ENCODE measurements around the gene BLCAP. TPM values are rescaled to one million over a fixed set of nuclear protein-coding genes. Genes with fewer than 3 reads are reported as not detected.

The BLCAP gene
- total RNA-seq, 1 donor from 2014 or later = 178 TPM

GRCh38 chr20:37534401-37535157 is 6.9 kb upstream of the BLCAP start:
- Mint-ChIP-seq H3K4me1 (ENCODE audit: unreplicated experiment) (peaks cover 17% of the 10 kb centered on the region), H3K27me3 (ENCODE audit: unreplicated experiment) (no peaks in the 10 kb centered on the region), H3K9me3 (ENCODE audit: unreplicated experiment) (no peaks in the 10 kb centered on the region), H3K36me3 (ENCODE audit: low read depth, unreplicated experiment) (no peaks in the 10 kb centered on the region), H3K4me3 (ENCODE audit: unreplicated experiment) (no peak overlapping the region), H3K27ac (ENCODE audit: unreplicated experiment) (no peak overlapping the region)
- DNase-seq (ENCODE audit: low spot score) = peak; percentile 69
- TF ChIP-seq, protein P1, sequence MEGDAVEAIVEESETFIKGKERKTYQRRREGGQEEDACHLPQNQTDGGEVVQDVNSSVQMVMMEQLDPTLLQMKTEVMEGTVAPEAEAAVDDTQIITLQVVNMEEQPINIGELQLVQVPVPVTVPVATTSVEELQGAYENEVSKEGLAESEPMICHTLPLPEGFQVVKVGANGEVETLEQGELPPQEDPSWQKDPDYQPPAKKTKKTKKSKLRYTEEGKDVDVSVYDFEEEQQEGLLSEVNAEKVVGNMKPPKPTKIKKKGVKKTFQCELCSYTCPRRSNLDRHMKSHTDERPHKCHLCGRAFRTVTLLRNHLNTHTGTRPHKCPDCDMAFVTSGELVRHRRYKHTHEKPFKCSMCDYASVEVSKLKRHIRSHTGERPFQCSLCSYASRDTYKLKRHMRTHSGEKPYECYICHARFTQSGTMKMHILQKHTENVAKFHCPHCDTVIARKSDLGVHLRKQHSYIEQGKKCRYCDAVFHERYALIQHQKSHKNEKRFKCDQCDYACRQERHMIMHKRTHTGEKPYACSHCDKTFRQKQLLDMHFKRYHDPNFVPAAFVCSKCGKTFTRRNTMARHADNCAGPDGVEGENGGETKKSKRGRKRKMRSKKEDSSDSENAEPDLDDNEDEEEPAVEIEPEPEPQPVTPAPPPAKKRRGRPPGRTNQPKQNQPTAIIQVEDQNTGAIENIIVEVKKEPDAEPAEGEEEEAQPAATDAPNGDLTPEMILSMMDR (IDR thresholded peaks at IDR 0.05; ENCODE audit: unreplicated experiment) = peak; percentile 84

GRCh38 chr20:37533154-37533715 is 5.6 kb upstream of the BLCAP start:
- Mint-ChIP-seq H3K36me3 (ENCODE audit: low read depth, unreplicated experiment) (no peaks in the 10 kb centered on the region), H3K27me3 (ENCODE audit: unreplicated experiment) (peaks cover 2% of the 10 kb centered on the region), H3K27ac (ENCODE audit: unreplicated experiment) (no peak overlapping the region), H3K4me1 (ENCODE audit: unreplicated experiment) (peaks cover 13% of the 10 kb centered on the region), H3K4me3 (ENCODE audit: unreplicated experiment) (no peak overlapping the region), H3K9me3 (ENCODE audit: unreplicated experiment) (no peaks in the 10 kb centered on the region)
- TF ChIP-seq, protein P1 (IDR thresholded peaks at IDR 0.05; ENCODE audit: unreplicated experiment) = no peak
- no peak for DNase-seq (ENCODE audit: low spot score)

DNA sequence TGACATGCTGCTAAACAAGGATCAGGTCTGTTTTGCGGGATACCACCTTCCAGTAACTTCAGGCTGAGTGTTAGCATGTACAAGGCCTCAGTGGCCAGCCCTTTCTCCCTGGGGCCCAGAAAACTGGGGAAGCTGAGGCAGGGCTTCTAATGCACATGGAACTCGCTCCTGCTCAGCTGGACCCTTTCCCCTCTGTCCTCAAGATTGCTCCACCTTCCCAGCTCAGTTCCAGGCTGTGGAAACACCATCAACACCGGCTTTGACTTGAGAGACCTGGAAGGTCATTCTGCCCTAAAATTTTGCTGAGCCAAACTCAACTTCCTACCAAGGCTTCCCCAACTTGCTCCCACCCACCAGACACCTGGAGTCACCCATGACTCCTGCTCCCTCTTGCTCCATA is 4.2 kb upstream of the BLCAP start:
- Mint-ChIP-seq H3K4me3 (ENCODE audit: unreplicated experiment) (no peak overlapping the region), H3K36me3 (ENCODE audit: low read depth, unreplicated experiment) (no peaks in the 10 kb centered on the region), H3K9me3 (ENCODE audit: unreplicated experiment) (no peaks in the 10 kb centered on the region), H3K27me3 (ENCODE audit: unreplicated experiment) (peaks cover 8% of the 10 kb centered on the region), H3K27ac (ENCODE audit: unreplicated experiment) (no peak overlapping the region), H3K4me1 (ENCODE audit: unreplicated experiment) (peaks cover 15% of the 10 kb centered on the region)
- TF ChIP-seq, protein P1 (IDR thresholded peaks at IDR 0.05; ENCODE audit: unreplicated experiment) = no peak
- no peak for DNase-seq (ENCODE audit: low spot score)

DNA sequence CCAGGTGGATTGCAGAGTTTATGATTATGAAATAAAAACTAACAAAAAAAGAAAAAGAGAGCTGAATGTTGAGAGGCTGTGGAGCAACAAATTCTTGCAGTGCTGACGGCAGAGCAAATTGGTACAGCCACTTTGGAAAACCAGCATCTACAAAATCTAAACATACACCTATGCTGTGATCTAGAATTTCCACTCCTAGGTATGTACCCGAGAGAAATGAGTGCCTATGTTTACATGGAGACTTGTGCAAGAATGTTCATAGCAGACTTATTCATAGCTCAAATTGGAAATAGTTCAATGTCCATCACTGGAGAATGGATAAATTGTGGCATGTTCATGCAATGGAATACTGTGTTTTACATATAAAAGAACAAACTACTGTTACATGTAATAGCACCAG is 3.0 kb upstream of the BLCAP start:
- Mint-ChIP-seq H3K4me1 (ENCODE audit: unreplicated experiment) (peaks cover 25% of the 10 kb centered on the region), H3K27ac (ENCODE audit: unreplicated experiment) (no peak overlapping the region), H3K27me3 (ENCODE audit: unreplicated experiment) (peaks cover 14% of the 10 kb centered on the region), H3K9me3 (ENCODE audit: unreplicated experiment) (no peaks in the 10 kb centered on the region), H3K4me3 (ENCODE audit: unreplicated experiment) (no peak overlapping the region), H3K36me3 (ENCODE audit: low read depth, unreplicated experiment) (peaks cover 5% of the 10 kb centered on the region)
- TF ChIP-seq, protein P1 (IDR thresholded peaks at IDR 0.05; ENCODE audit: unreplicated experiment) = no peak
- DNase-seq (ENCODE audit: low spot score) = no peak

DNA sequence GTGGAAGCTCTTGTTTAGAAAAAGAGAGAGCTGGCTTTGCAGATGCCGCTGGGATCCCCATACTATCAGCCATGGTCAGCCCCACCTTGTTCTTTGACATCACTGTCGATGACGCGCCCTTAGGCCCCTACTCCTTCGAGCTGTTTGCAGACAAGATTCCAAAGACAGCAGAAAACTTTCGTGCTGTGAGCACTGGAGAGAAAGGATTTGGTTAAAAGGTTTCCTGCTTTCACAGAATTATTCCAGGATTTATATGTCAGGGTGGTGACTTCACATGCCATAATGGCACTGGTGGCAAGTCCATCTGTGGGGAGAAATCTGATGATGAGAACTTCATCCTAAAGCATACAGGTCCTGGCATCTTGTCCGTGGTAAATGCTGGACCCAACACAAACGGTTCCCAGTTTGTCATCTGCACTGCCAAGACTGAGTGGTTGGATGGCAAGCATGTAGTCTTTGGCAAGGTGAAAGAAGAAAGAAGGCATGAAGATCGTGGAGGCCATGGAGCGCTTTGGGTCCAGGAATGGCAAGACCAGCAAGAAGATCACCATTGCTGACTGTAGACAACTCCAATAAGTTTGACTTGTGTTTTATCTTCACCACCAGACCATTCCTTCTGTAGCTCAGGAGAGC is 2.4 kb upstream of the BLCAP start:
- Mint-ChIP-seq H3K27ac (ENCODE audit: unreplicated experiment) (no peak overlapping the region), H3K36me3 (ENCODE audit: low read depth, unreplicated experiment) (peaks cover 10% of the 10 kb centered on the region), H3K4me1 (ENCODE audit: unreplicated experiment) (peaks cover 31% of the 10 kb centered on the region), H3K4me3 (ENCODE audit: unreplicated experiment) (no peak overlapping the region), H3K9me3 (ENCODE audit: unreplicated experiment) (no peaks in the 10 kb centered on the region), H3K27me3 (ENCODE audit: unreplicated experiment) (peaks cover 14% of the 10 kb centered on the region)
- no peak for DNase-seq (ENCODE audit: low spot score)
- TF ChIP-seq, protein P1 (IDR thresholded peaks at IDR 0.05; ENCODE audit: unreplicated experiment) = no peak
